ENCODE results near the gene WRAP73.

WRAP73 gene

GRCh38 chr1:3606779-3607702, 42.9 kb downstream of the WRAP73 start:
- H3K9ac ChIP-seq (ENCODE audit: low read length in 5 of 5), result no peak overlapping the region
- H3K4me1 ChIP-seq (ENCODE audit: control insufficient read depth in 5 of 5, insufficient read depth in 5 of 5, low read length in 5 of 5), result peaks cover 0 to 27% (median 18%) of the 10 kb centered on the region in 5 donors
- H3K27me3 ChIP-seq (ENCODE audit: control insufficient read depth in 5 of 5, insufficient read depth in 4 of 5, low read length in 5 of 5), result peaks cover 41 to 66% (median 57%) of the 10 kb centered on the region in 5 donors
- no peak overlapping the region for H3K27ac ChIP-seq (ENCODE audit: low read depth, low read length)
- no peak overlapping the region for H3K4me3 ChIP-seq (ENCODE audit: low read depth in 1 of 5, low read length in 5 of 5)
- no peaks in the 10 kb centered on the region for H3K9me3 ChIP-seq (ENCODE audit: control insufficient read depth in 5 of 5, low read length in 5 of 5)
- no peaks in the 10 kb centered on the region for H3K36me3 ChIP-seq (ENCODE audit: control insufficient read depth in 5 of 5, insufficient read depth in 5 of 5, low read length in 5 of 5)

- H3K27me3 ChIP-seq (ENCODE audit: control insufficient read depth in 5 of 5, insufficient read depth in 4 of 5, low read length in 5 of 5), result peaks cover 32 to 57% (median 54%) of the 10 kb centered on the region in 5 donors
- H3K9ac ChIP-seq (ENCODE audit: low read length in 5 of 5), result no peak overlapping the region
- no peak overlapping the region for H3K4me3 ChIP-seq (ENCODE audit: low read depth in 1 of 5, low read length in 5 of 5)
- peaks cover 0 to 11% (median 4%) of the 10 kb centered on the region in 5 donors for H3K4me1 ChIP-seq (ENCODE audit: control insufficient read depth in 5 of 5, insufficient read depth in 5 of 5, low read length in 5 of 5)
- H3K9me3 ChIP-seq (ENCODE audit: control insufficient read depth in 5 of 5, low read length in 5 of 5), result no peaks in the 10 kb centered on the region
- H3K36me3 ChIP-seq (ENCODE audit: control insufficient read depth in 5 of 5, insufficient read depth in 5 of 5, low read length in 5 of 5), result no peaks in the 10 kb centered on the region
- no peak overlapping the region for H3K27ac ChIP-seq (ENCODE audit: low read depth, low read length)
These were observed 44.7 kb downstream of the WRAP73 start for GRCh38 chr1:3604997-3605823.

- Histone ChIP-seq H3K9me3 (ENCODE audit: control insufficient read depth in 5 of 5, low read length in 5 of 5) (no peaks in the 10 kb centered on the region), H3K36me3 (ENCODE audit: control insufficient read depth in 5 of 5, insufficient read depth in 5 of 5, low read length in 5 of 5) (no peaks in the 10 kb centered on the region), H3K27me3 (ENCODE audit: control insufficient read depth in 5 of 5, insufficient read depth in 4 of 5, low read length in 5 of 5) (peaks cover 25 to 57% (median 52%) of the 10 kb centered on the region in 5 donors), H3K4me1 (ENCODE audit: control insufficient read depth in 5 of 5, insufficient read depth in 5 of 5, low read length in 5 of 5) (peaks cover 0 to 5% (median 0%) of the 10 kb centered on the region in 5 donors), H3K27ac (ENCODE audit: low read depth, low read length) (no peak overlapping the region), H3K9ac (ENCODE audit: low read length in 5 of 5) (no peak overlapping the region), H3K4me3 (ENCODE audit: low read depth in 1 of 5, low read length in 5 of 5) (no peak overlapping the region)
These were observed 45.4 kb downstream of the WRAP73 start for GRCh38 chr1:3604468-3604974.

- H3K9me3 ChIP-seq (ENCODE audit: control insufficient read depth in 5 of 5, low read length in 5 of 5), result no peaks in the 10 kb centered on the region
- no peak overlapping the region for H3K4me3 ChIP-seq (ENCODE audit: low read depth in 1 of 5, low read length in 5 of 5)
- no peaks in the 10 kb centered on the region for H3K36me3 ChIP-seq (ENCODE audit: control insufficient read depth in 5 of 5, insufficient read depth in 5 of 5, low read length in 5 of 5)
- H3K4me1 ChIP-seq (ENCODE audit: control insufficient read depth in 5 of 5, insufficient read depth in 5 of 5, low read length in 5 of 5), result peaks cover 0 to 4% (median 0%) of the 10 kb centered on the region in 5 donors
- no peak overlapping the region for H3K27ac ChIP-seq (ENCODE audit: low read depth, low read length)
- no peak overlapping the region for H3K9ac ChIP-seq (ENCODE audit: low read length in 5 of 5)
- peaks cover 24 to 58% (median 46%) of the 10 kb centered on the region in 5 donors for H3K27me3 ChIP-seq (ENCODE audit: control insufficient read depth in 5 of 5, insufficient read depth in 4 of 5, low read length in 5 of 5)
These were observed 46.1 kb downstream of the WRAP73 start for GRCh38 chr1:3603571-3604467.

- H3K4me1 ChIP-seq (ENCODE audit: control insufficient read depth in 5 of 5, insufficient read depth in 5 of 5, low read length in 5 of 5), result peaks cover 0 to 10% (median 6%) of the 10 kb centered on the region in 5 donors
- no peak overlapping the region for H3K9ac ChIP-seq (ENCODE audit: low read length in 5 of 5)
- H3K9me3 ChIP-seq (ENCODE audit: control insufficient read depth in 5 of 5, low read length in 5 of 5), result no peaks in the 10 kb centered on the region
- H3K27me3 ChIP-seq (ENCODE audit: control insufficient read depth in 5 of 5, insufficient read depth in 4 of 5, low read length in 5 of 5), result peaks cover 18 to 56% (median 39%) of the 10 kb centered on the region in 5 donors
- H3K36me3 ChIP-seq (ENCODE audit: control insufficient read depth in 5 of 5, insufficient read depth in 5 of 5, low read length in 5 of 5), result no peaks in the 10 kb centered on the region
- H3K4me3 ChIP-seq (ENCODE audit: low read depth in 1 of 5, low read length in 5 of 5), result no peak overlapping the region
- no peak overlapping the region for H3K27ac ChIP-seq (ENCODE audit: low read depth, low read length)
These were observed 46.7 kb downstream of the WRAP73 start for GRCh38 chr1:3603156-3603555.

GRCh38 chr1:3602375-3602774, 47.5 kb downstream of the WRAP73 start:
- Histone ChIP-seq H3K4me3 (ENCODE audit: low read depth in 1 of 5, low read length in 5 of 5) (no peak overlapping the region), H3K9ac (ENCODE audit: low read length in 5 of 5) (no peak overlapping the region), H3K9me3 (ENCODE audit: control insufficient read depth in 5 of 5, low read length in 5 of 5) (no peaks in the 10 kb centered on the region)

GRCh38 chr1:3601743-3602142, 48.2 kb downstream of the WRAP73 start:
- Histone ChIP-seq H3K27ac (ENCODE audit: low read depth, low read length) (no peak overlapping the region), H3K9me3 (ENCODE audit: control insufficient read depth in 5 of 5, low read length in 5 of 5) (no peaks in the 10 kb centered on the region), H3K4me1 (ENCODE audit: control insufficient read depth in 5 of 5, insufficient read depth in 5 of 5, low read length in 5 of 5) (peaks cover 0 to 24% (median 20%) of the 10 kb centered on the region in 5 donors), H3K36me3 (ENCODE audit: control insufficient read depth in 5 of 5, insufficient read depth in 5 of 5, low read length in 5 of 5) (no peaks in the 10 kb centered on the region), H3K4me3 (ENCODE audit: low read depth in 1 of 5, low read length in 5 of 5) (no peak overlapping the region), H3K27me3 (ENCODE audit: control insufficient read depth in 5 of 5, insufficient read depth in 4 of 5, low read length in 5 of 5) (peaks cover 21 to 58% (median 32%) of the 10 kb centered on the region in 5 donors), H3K9ac (ENCODE audit: low read length in 5 of 5) (no peak overlapping the region)

More at GRCh38 chr1:3602375-3602774, 47.5 kb downstream of the WRAP73 start:
- Histone ChIP-seq H3K27ac (ENCODE audit: low read depth, low read length) (no peak overlapping the region), H3K36me3 (ENCODE audit: control insufficient read depth in 5 of 5, insufficient read depth in 5 of 5, low read length in 5 of 5) (no peaks in the 10 kb centered on the region), H3K4me1 (ENCODE audit: control insufficient read depth in 5 of 5, insufficient read depth in 5 of 5, low read length in 5 of 5) (peaks cover 0 to 18% (median 14%) of the 10 kb centered on the region in 5 donors), H3K27me3 (ENCODE audit: control insufficient read depth in 5 of 5, insufficient read depth in 4 of 5, low read length in 5 of 5) (peaks cover 18 to 58% (median 33%) of the 10 kb centered on the region in 5 donors)

GRCh38 chr1:3600354-3600753, 49.5 kb downstream of the WRAP73 start:
- Histone ChIP-seq H3K9ac (ENCODE audit: low read length in 5 of 5) (no peak overlapping the region), H3K9me3 (ENCODE audit: control insufficient read depth in 5 of 5, low read length in 5 of 5) (no peaks in the 10 kb centered on the region), H3K4me3 (ENCODE audit: low read depth in 1 of 5, low read length in 5 of 5) (no peak overlapping the region), H3K27me3 (ENCODE audit: control insufficient read depth in 5 of 5, insufficient read depth in 4 of 5, low read length in 5 of 5) (peaks cover 15 to 53% (median 27%) of the 10 kb centered on the region in 5 donors), H3K36me3 (ENCODE audit: control insufficient read depth in 5 of 5, insufficient read depth in 5 of 5, low read length in 5 of 5) (no peaks in the 10 kb centered on the region), H3K4me1 (ENCODE audit: control insufficient read depth in 5 of 5, insufficient read depth in 5 of 5, low read length in 5 of 5) (peaks cover 0 to 25% (median 21%) of the 10 kb centered on the region in 5 donors), H3K27ac (ENCODE audit: low read depth, low read length) (no peak overlapping the region)

- Histone ChIP-seq H3K9me3 (ENCODE audit: control insufficient read depth in 5 of 5, low read length in 5 of 5) (no peaks in the 10 kb centered on the region), H3K9ac (ENCODE audit: low read length in 5 of 5) (no peak overlapping the region), H3K4me1 (ENCODE audit: control insufficient read depth in 5 of 5, insufficient read depth in 5 of 5, low read length in 5 of 5) (peaks cover 0 to 25% (median 21%) of the 10 kb centered on the region in 5 donors), H3K27ac (ENCODE audit: low read depth, low read length) (no peak overlapping the region), H3K27me3 (ENCODE audit: control insufficient read depth in 5 of 5, insufficient read depth in 4 of 5, low read length in 5 of 5) (peaks cover 12 to 51% (median 27%) of the 10 kb centered on the region in 5 donors), H3K36me3 (ENCODE audit: control insufficient read depth in 5 of 5, insufficient read depth in 5 of 5, low read length in 5 of 5) (no peaks in the 10 kb centered on the region), H3K4me3 (ENCODE audit: low read depth in 1 of 5, low read length in 5 of 5) (no peak overlapping the region)
These were observed 50.1 kb downstream of the WRAP73 start for GRCh38 chr1:3599816-3600215.

All from subcutaneous abdominal adipose tissue (tissue), 5 donors.